HL-60 (cell line): ENCODE measurements around the gene LRP1B.

Source experiments
- POLR2AphosphoS5 ChIP-seq: IDR thresholded peaks from 2 replicates; pipeline ENCODE4 v1.6.1; 2012; ENCODE audit warnings: low read depth
- TF ChIP-seq, protein P1 (sequence below): IDR thresholded peaks from one replicate; pipeline ENCODE4 v1.5.1; 2011; ENCODE audit warnings: low read length, control low read depth, inconsistent platforms; ENCODE audit not compliant: insufficient read depth

DNA sequence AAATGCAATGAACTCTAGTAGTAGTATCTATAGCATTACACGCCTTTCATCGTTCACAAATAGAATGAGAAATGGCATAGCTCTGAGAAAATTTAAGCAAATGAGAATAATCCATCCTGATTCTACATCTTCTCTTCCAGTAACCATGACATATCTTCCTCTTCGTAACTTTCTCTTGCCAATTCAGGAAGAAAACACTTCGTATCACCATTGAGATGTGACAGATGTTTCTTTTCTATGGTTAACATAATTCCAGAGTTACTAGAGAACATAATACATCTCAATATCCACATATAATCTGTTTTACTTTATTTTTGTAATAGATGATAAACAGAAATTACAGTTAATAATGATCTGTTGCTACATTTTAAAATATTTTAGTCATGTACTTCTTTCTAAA, 1527.4 kb downstream of the LRP1B start:
- TF ChIP-seq, protein P1, sequence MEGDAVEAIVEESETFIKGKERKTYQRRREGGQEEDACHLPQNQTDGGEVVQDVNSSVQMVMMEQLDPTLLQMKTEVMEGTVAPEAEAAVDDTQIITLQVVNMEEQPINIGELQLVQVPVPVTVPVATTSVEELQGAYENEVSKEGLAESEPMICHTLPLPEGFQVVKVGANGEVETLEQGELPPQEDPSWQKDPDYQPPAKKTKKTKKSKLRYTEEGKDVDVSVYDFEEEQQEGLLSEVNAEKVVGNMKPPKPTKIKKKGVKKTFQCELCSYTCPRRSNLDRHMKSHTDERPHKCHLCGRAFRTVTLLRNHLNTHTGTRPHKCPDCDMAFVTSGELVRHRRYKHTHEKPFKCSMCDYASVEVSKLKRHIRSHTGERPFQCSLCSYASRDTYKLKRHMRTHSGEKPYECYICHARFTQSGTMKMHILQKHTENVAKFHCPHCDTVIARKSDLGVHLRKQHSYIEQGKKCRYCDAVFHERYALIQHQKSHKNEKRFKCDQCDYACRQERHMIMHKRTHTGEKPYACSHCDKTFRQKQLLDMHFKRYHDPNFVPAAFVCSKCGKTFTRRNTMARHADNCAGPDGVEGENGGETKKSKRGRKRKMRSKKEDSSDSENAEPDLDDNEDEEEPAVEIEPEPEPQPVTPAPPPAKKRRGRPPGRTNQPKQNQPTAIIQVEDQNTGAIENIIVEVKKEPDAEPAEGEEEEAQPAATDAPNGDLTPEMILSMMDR = no peak
- TF ChIP-seq POLR2AphosphoS5 = no peak
